Measurements from ENCODE around the gene DDA1. TPM values are rescaled to one million over a fixed set of nuclear protein-coding genes. Genes with fewer than 3 reads are reported as not detected.

Gene DDA1
- total and polyA plus RNA-seq, 2 of the 13 experiments (the other 11 are each of a cell fraction or from before 2014, with no cell fraction given) = 24.5 to 26.0 TPM

- TF ChIP-seq ATF1 (CRISPR knock-in tag; IDR thresholded peaks at IDR 0.05) = no peak
- TF ChIP-seq KAT2B (IDR thresholded peaks at IDR 0.05; ENCODE audit: borderline replicate concordance, low read depth, low read length) = no peak
- TF ChIP-seq ZNF33B (CRISPR knock-in tag; IDR thresholded peaks at IDR 0.05) = no peak
- TF ChIP-seq ZBTB2 (CRISPR knock-in tag; IDR thresholded peaks at IDR 0.05; ENCODE audit: low read depth) = no peak
- no peak for TF ChIP-seq ZNF382 (CRISPR knock-in tag; IDR thresholded peaks at IDR 0.05; ENCODE audit: borderline replicate concordance)
- TF ChIP-seq ZSCAN9 (CRISPR knock-in tag; IDR thresholded peaks at IDR 0.05; ENCODE audit: borderline replicate concordance) = no peak
- peak; percentile 83 for TF ChIP-seq CBFB (CRISPR knock-in tag; IDR thresholded peaks at IDR 0.05)
- TF ChIP-seq TFAP4 (IDR thresholded peaks at IDR 0.05; ENCODE audit: borderline replicate concordance, low read depth) = no peak
- no peak for TF ChIP-seq FOXM1 (CRISPR knock-in tag; IDR thresholded peaks at IDR 0.05)
- TF ChIP-seq ZNF468 (CRISPR knock-in tag; IDR thresholded peaks at IDR 0.05) = no peak
- no peak for TF ChIP-seq THAP7 (CRISPR knock-in tag; IDR thresholded peaks at IDR 0.05)
- no peak for TF ChIP-seq SIN3B (IDR thresholded peaks at IDR 0.05; ENCODE audit: low read length)
- no peak for TF ChIP-seq ERF (CRISPR knock-in tag; IDR thresholded peaks at IDR 0.05)
- no peak for TF ChIP-seq ZNF343 (CRISPR knock-in tag; IDR thresholded peaks at IDR 0.05)
- TF ChIP-seq ZNF317 (CRISPR knock-in tag; IDR thresholded peaks at IDR 0.05) = no peak
- no peak for TF ChIP-seq ZNF75D (CRISPR knock-in tag; IDR thresholded peaks at IDR 0.05; ENCODE audit: borderline replicate concordance)
- no peak for TF ChIP-seq RNF2 (conservative IDR thresholded peaks at IDR 0.05; ENCODE audit: low read depth)
- TF ChIP-seq PRMT3 (CRISPR knock-in tag; IDR thresholded peaks at IDR 0.05; ENCODE audit: borderline replicate concordance, low read depth) = no peak
- TF ChIP-seq NFYB (CRISPR knock-in tag; IDR thresholded peaks at IDR 0.05) = no peak
Measured at GRCh38 chr19:17333611-17334413, 24.4 kb downstream of the DDA1 start (continued).
